ENCODE results near the gene EGFR.

DNA sequence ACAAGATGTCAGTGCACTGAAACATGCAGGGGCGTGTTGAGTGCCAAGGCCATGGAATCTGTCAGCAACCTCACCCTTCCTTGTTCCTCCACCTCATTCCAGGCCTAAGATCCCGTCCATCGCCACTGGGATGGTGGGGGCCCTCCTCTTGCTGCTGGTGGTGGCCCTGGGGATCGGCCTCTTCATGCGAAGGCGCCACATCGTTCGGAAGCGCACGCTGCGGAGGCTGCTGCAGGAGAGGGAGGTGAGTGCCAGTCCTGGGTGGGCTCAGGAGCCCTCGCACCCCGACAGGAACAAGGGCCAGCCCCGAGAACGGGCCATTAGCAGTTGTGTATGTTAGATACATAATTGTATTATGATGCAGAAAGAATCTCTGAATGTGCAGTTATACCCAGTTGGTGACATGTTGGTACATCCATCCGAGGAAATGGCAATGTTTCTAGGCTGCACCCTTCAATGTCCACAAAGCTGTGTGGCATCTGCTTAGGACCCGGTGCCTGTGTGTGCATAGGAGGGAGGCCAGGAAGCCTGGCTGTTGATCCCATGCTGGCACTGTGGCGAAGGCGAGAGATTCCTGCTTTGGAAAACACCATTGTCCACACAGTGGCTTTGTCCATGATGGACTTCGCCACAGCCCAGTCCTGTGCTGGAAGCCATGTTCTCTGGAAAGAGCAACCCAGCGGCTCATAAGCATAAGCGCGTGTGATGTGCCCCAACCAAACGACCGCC is 154.2 kb downstream of the EGFR start:
- TF ChIP-seq CTCF (IDR thresholded peaks at IDR 0.05) (no peak), POLR2A (IDR thresholded peaks at IDR 0.05) (no peak)

All from adrenal gland (tissue), 5 donors.